Head of caudate nucleus (tissue), 42 donors: ENCODE results near the gene ATG13.
A peak's percentile ranks its signal among the peaks of the same experiment; 100 is the strongest.

ENCODE experiments used
- DNase-seq, 42 donors: peaks; one replicate each; pipeline versions ENCODE4 v3.0.0 to v3.0.0-alpha.2; 2020 to 2021; ENCODE audit warnings: mixed read lengths in 7 of 42
- intact Hi-C: fragments of 100-400 bp; cut with DNase I; formaldehyde crosslinking; loops from one replicate; pipeline ENCODE4 v1.15.0; 2022

Gene ATG13

DNA sequence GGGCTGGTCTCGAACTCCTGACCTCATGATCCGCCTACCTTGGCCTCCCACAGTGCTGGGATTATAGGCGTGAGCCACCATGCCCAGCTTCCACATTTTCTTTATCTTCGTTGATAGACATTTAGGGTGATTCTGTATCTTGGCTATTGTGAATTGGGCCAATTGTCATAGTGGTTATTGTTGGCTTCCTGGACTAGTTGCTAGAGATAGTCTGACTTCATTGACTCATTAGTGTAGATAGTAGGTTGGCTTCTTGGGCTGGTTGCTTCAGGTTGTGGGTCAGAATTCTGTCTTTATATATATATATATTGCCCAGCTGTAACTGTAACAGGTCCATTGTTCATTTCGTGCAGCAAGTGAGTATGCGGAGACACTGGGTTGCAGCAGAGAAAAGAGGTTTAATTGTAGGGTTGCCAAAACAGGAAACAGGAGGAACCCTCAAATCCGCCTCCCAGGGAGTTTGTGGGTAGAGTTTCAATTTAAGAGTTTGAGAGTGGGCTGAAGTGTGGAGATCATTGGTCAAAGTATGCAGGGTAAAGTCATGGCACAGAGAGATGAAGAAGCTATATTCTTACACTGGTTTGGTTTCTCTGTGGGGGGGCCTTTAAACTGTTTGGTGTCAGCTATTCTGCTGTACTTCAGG lies 22.0 kb downstream of the ATG13 start:
- DNase-seq, result no peak
- intact Hi-C loops, result no loop called here

DNA sequence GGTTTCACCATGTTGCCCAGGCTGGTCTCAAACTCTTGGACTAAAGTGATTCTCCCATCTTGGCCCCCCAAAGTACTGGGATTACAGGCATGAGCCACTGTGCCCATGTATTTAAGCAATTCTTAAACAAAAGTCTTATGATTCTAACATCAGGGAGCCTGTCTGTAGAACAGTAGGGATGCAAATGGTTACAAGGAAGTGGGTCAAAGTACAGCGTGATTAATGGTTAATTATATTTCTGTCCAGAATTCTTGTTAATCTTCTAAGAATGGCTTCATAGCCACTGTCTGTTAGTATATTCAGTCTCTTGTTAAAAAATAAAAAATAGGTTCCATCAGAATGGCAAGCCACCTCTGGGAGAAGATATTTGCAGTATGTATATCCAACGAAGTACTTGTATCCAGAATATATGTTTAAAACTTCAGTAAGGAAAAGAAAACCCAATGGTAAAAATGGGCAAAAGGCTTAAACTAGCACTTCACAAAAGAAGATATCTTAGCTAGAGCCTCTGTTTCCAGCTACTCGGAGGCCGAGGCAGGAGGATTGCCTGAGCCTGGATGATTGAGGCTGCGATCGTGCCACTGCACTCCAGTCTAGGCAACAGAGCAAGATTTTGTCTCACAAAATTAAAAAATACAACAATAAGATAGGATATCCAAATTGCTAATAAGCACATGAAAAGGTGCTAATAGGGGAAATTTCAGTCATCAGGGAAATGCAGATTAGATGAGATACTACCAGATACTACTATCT lies 22.9 kb downstream of the ATG13 start:
- intact Hi-C loops, result no loop called here
- no peak for DNase-seq

- no peak for DNase-seq
- intact Hi-C loops, result no loop called here
Observed at GRCh38 chr11:46641639-46642038, 24.3 kb downstream of the ATG13 start.

- DNase-seq, result no peak
- intact Hi-C loops, result no loop called here
Observed at GRCh38 chr11:46642627-46643335, 25.4 kb downstream of the ATG13 start.

DNA sequence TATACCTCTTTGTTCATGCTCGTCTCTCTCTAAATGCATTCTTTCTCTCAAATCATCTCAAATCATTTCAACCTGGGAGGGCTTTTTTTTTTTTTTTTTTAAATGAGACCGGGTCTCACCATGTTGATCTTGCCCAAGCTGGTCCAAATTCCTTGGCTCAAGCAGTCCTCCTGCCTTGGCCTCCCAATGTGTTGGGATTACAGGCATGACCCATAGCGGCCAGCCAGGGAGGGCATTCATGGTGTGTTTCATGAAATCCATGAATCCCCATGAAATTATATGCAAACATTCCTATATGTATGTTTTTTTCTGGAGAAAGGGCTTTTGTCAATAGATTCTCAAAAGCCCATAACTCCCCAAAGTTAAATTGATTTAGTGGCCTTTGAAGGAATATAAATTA lies 26.2 kb downstream of the ATG13 start:
- intact Hi-C loops, result no loop called here
- no peak for DNase-seq

GRCh38 chr11:46643986-46644385 lies 26.6 kb downstream of the ATG13 start:
- intact Hi-C loops, result no loop called here

GRCh38 chr11:46649180-46649738 lies 31.9 kb downstream of the ATG13 start:
- peak in 38 of 42 donors; percentile 41 to 91 (median 75) for DNase-seq

More at GRCh38 chr11:46643986-46644385, 26.6 kb downstream of the ATG13 start:
- DNase-seq, result no peak

DNA sequence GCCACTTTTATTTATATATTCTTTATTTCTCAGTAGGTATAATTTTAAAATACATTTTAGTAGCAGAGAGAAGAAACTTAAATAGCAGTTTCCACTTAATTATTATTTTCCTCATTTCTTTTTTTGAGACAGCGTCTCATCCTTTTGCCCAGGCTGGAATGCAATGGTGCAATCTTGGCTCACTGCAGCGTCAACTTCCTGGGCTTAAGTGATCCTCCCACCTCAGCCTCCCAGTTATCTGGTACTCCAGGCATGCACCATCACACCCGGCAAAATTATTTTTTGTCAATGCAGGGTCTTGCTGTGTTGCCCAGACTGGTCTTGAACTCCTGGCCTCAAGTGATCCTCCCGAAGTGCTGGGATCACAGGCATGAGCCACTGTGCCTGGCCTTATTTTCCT lies 38.3 kb downstream of the ATG13 start:
- intact Hi-C loops, result no loop called here
- DNase-seq, result peak in 2 of 42 donors; percentile 14 to 16

More at GRCh38 chr11:46649180-46649738, 31.9 kb downstream of the ATG13 start:
- intact Hi-C loops, result no loop called here

GRCh38 chr11:46657186-46657585 lies 39.8 kb downstream of the ATG13 start:
- intact Hi-C loops, result no loop called here

DNA sequence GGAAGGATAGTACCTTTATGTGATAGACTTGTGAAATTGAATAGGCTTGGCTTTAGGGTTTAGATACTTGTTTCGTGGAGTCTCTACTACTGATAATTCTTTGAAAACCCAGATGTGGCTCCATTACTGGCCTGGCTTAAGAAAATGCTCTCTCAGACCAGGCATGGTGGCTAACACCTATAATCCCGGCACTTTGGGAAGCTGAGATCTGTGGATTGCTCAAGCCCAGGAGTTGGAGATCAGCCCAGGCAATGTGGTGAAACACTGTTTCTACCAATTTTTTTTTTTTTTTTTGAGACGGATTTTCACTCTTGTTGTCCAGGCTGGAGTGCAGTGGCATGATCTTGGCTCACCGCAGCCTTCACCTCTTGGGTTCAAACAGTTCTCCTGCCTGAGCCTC lies 40.9 kb downstream of the ATG13 start:
- intact Hi-C loops, result no loop called here
- DNase-seq, result peak in 1 of 42 donors; percentile 20

More at GRCh38 chr11:46657186-46657585, 39.8 kb downstream of the ATG13 start:
- DNase-seq, result no peak

GRCh38 chr11:46659908-46660307 lies 42.6 kb downstream of the ATG13 start:
- DNase-seq, result peak in 4 of 42 donors; percentile 40 to 66 (median 52)
- intact Hi-C loops, result no loop called here

GRCh38 chr11:46661836-46662235 lies 44.5 kb downstream of the ATG13 start:
- intact Hi-C loops, result no loop called here
- DNase-seq, result peak in 2 of 42 donors; percentile 31 to 48

DNA sequence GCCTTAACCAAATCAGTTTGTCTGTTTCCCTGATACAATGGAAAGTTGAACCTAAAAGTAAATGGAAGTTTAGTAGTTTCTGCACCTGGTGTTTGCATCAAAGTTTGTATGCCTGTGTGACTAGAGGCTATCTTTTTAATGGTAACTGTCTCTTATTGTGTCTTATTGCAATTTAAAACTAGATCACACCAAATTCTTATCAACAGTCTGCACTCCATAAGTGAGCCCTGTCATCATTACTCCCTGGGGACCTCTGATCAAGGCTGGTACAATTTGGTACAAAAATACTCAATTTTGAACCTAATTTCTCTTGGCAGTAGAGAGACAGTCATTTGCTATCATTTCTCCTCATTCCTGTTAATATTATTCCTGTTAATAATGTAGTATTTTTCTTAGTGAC lies 45.0 kb downstream of the ATG13 start:
- intact Hi-C loops, result no loop called here
- DNase-seq, result no peak

GRCh38 chr11:46663277-46663940 lies 46.1 kb downstream of the ATG13 start:
- peak in 24 of 42 donors; percentile 23 to 89 (median 62) for DNase-seq
- intact Hi-C loops, result no loop called here

GRCh38 chr11:46664612-46665011 lies 47.3 kb downstream of the ATG13 start:
- intact Hi-C loops, result no loop called here
- DNase-seq, result peak in 2 of 42 donors; percentile 10 to 36

DNA sequence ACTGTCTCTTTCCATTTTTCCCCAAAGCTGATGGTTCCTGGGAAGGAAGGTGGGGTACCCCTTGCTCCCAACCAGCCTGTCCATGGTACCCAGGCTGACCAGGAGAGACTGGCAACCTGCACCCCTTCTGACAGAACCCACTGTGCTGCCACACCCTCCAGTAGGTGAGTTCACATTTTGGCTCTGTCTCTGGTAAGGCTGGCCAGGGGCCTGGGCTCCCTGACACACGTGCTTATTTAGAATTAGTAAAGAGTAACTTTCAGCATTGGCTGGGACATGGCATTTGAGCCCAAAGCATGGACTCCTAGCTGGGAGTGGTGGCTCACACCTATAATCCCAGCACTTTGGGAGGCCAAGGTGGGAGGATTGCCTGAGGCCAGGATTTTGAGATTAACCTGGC lies 48.0 kb downstream of the ATG13 start:
- peak in 2 of 42 donors; percentile 24 to 29 for DNase-seq
- intact Hi-C loops, result no loop called here

GRCh38 chr11:46666516-46666915 lies 49.2 kb downstream of the ATG13 start:
- intact Hi-C loops, result no loop called here
- peak in 2 of 42 donors; percentile 12 to 25 for DNase-seq

DNA sequence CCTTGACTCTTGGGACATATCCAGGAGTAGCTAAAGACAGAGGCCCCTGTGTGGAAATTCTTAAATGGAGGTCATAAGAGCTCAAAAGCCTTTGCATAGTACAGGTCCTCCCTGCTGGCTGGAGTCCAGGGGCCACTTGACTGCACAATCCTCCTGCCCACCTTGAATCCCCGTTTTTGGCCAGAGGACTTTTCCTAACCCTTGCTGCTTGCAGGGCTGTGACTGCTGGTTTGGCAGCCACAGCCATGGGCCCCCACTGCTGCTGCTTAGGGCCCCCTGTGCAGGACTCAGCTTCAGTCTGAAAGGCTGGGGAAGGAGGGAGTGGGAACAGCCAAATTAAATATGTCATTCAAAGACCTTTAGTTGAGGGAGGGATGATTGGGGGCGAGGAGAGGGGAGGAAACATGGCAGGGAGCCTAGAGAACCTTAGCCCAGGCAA lies 49.7 kb downstream of the ATG13 start:
- intact Hi-C loops, result no loop called here
- peak in 2 of 42 donors; percentile 15 to 34 for DNase-seq

DNA sequence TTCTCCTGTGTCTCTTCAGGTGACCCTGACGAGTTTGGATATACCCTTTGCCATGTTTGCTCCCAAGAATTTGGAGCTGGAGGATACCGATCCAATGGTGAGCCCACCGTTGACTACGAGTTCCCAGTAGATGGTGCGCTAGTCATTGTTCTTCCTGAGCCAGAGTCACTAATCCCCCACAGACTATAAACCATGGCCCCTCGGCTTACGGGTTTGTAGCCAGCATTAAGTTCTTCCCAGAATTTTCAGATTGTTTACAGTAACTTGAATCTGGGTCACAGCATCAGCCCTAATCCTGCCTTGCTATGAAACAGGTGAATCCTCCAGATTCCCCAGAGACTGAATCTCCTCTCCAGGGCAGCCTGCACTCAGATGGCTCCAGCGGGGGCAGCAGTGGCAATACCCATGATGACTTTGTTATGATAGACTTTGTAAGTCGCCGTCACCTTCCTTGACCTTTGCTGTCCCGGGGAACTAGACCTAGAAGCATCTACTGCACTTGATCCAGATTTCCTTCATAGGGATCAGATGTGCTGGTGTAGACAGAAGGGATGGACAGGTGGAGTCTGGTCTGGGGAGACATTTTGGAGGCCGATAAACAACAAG lies 51.2 kb downstream of the ATG13 start:
- intact Hi-C loops, result no loop called here
- no peak for DNase-seq
